ENCODE measurements around the gene NIT2. TPM values are rescaled to one million over a fixed set of nuclear protein-coding genes. Genes with fewer than 3 reads are reported as not detected.

NIT2 gene
- total RNA-seq, 1 experiment from 2014 or later, result 63.1 TPM

DNA sequence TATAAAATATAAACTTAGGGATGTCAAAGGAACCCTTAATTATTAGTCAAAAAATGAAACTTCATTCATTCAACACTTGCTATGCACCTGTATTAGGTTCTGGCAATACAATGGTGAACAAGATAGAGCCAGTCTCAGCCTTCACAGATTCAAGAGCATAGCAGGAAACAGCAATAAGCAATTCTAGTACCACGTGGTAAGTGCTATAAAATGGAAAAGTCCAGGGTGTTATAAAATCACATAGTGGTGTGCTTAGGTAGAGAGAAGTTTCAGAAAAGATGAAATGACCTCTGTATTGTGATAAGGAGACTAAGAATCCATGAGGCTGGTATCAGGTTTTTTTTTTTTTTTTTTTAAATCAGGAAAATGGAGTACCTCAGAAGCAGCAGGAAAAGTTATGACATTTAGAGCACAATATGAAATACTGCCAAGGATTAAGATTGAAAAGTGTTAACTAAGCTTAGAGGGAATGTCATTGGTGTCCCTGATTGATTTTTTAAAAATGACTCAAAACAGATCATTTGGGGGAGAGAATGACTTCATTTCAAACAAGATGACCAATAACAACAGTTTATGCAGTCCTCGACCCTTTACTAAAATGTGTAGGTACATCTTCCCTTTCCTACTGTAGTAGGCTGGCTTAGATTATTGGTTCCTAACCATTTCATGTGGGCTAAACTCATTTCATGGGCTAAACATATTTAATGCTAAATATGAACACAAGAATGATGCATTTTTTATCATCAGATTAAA is 61.3 kb downstream of the NIT2 start:
- no TSS peak for BruUV-seq (replicated peaks)
- Histone ChIP-seq H3K9ac (ENCODE audit: low read length) (no peak overlapping the region), H3K4me2 (ENCODE audit: low read length) (0 out of 2 replicates have a peak overlapping the region, but pooled peaks have one; percentile 16), H3K9me3 (ENCODE audit: low read length) (no peaks in the 10 kb centered on the region), H4K20me1 (ENCODE audit: low read length) (peaks cover 51% of the 10 kb centered on the region), H3K36me3 (ENCODE audit: low read depth, low read length) (no peaks in the 10 kb centered on the region; the same call in 1 of the 2 replicates), H3K27ac (ENCODE audit: low read length) (no peak overlapping the region), H3K4me1 (ENCODE audit: insufficient read depth, low read length) (peaks cover 19% of the 10 kb centered on the region), H3K27me3 (ENCODE audit: low read length) (no peaks in the 10 kb centered on the region), H3K9me2 (replicated peaks; ENCODE audit: low read length) (no peaks in the 10 kb centered on the region), H2AFZ (ENCODE audit: low read length) (no peak overlapping the region), H3K79me2 (ENCODE audit: low read length) (peaks cover 100% of the 10 kb centered on the region), H3K4me3 (ENCODE audit: low read length) (no peak overlapping the region), H3F3A (ENCODE audit: low read length, unreplicated experiment) (no peaks in the 10 kb centered on the region)
- ATAC-seq (no peak), DNase-seq (no peak)
- ChIA-PET CTCF (no interaction called here), POLR2A (ENCODE audit: unreplicated experiment) (interaction anchor here (0.7 kb wide), 1 partner anchor 679 kb away, joined by 17 read pairs; no protein-coding TSS in a partner anchor)
- no peak for TF ChIP-seq CTCF (conservative IDR thresholded peaks at IDR 0.05; ENCODE audit: low read depth, low read length)
- no peak for TF ChIP-seq EZH2 (IDR thresholded peaks at IDR 0.05; ENCODE audit: low read length, unreplicated experiment)
- TF ChIP-seq EZH2phosphoT487 (IDR thresholded peaks at IDR 0.05; ENCODE audit: borderline replicate concordance, low read length), result no peak
- intact Hi-C loops (cut with micrococcal nuclease), result no loop called here

GRCh38 chr3:100396967-100397366 is 62.4 kb downstream of the NIT2 start:
- Histone ChIP-seq H3K27me3 (ENCODE audit: low read length) (no peaks in the 10 kb centered on the region), H4K20me1 (ENCODE audit: low read length) (peaks cover 47% of the 10 kb centered on the region), H2AFZ (ENCODE audit: low read length) (no peak overlapping the region), H3F3A (ENCODE audit: low read length, unreplicated experiment) (no peaks in the 10 kb centered on the region), H3K9ac (ENCODE audit: low read length) (no peak overlapping the region), H3K36me3 (ENCODE audit: low read depth, low read length) (no peaks in the 10 kb centered on the region; the same call in 1 of the 2 replicates), H3K4me3 (ENCODE audit: low read length) (0 out of 2 replicates have a peak overlapping the region, but pooled peaks have one; percentile 4), H3K4me1 (ENCODE audit: insufficient read depth, low read length) (peaks cover 19% of the 10 kb centered on the region), H3K9me3 (ENCODE audit: low read length) (no peaks in the 10 kb centered on the region), H3K4me2 (ENCODE audit: low read length) (peak overlapping the region; percentile 16), H3K79me2 (ENCODE audit: low read length) (peaks cover 95% of the 10 kb centered on the region), H3K9me2 (replicated peaks; ENCODE audit: low read length) (no peaks in the 10 kb centered on the region), H3K27ac (ENCODE audit: low read length) (no peak overlapping the region)
- TF ChIP-seq EZH2 (IDR thresholded peaks at IDR 0.05; ENCODE audit: low read length, unreplicated experiment) (no peak), EZH2phosphoT487 (IDR thresholded peaks at IDR 0.05; ENCODE audit: borderline replicate concordance, low read length) (no peak), CTCF (conservative IDR thresholded peaks at IDR 0.05; ENCODE audit: low read depth, low read length) (no peak)
- intact Hi-C loops (cut with micrococcal nuclease), result no loop called here
- POLR2A ChIA-PET (ENCODE audit: unreplicated experiment), result no interaction called here
- CTCF ChIA-PET, result no interaction called here
- BruUV-seq (replicated peaks), result no TSS peak
- DNase-seq (no peak), ATAC-seq (no peak)
